ENCODE measurements around the gene ATRNL1. TPM values are rescaled to one million over a fixed set of nuclear protein-coding genes. Genes with fewer than 3 reads are reported as not detected.

ATRNL1 gene
- total RNA-seq, 2 donors from 2014 or later, result not detected

GRCh38 chr10:115969591-115969990, 876.4 kb downstream of the ATRNL1 start:
- H3K4me3 Mint-ChIP-seq, result no peak overlapping the region
- no peak for ATAC-seq
- no peaks in the 10 kb centered on the region for H3K9me3 ChIP-seq (ENCODE audit: control insufficient read depth, low read length, poor library complexity, severe bottlenecking)
- no peak for DNase-seq
- peaks cover 2% of the 10 kb centered on the region for H3K36me3 Mint-ChIP-seq (ENCODE audit: low read depth)
- no peaks in the 10 kb centered on the region for H3K4me1 Mint-ChIP-seq
- no peak overlapping the region for H3K27ac Mint-ChIP-seq
- H3K27me3 Mint-ChIP-seq, result no peaks in the 10 kb centered on the region

GRCh38 chr10:115971921-115972320, 878.8 kb downstream of the ATRNL1 start:
- H3K27ac Mint-ChIP-seq, result no peak overlapping the region
- no peaks in the 10 kb centered on the region for H3K4me1 Mint-ChIP-seq
- no peaks in the 10 kb centered on the region for H3K9me3 ChIP-seq (ENCODE audit: control insufficient read depth, low read length, poor library complexity, severe bottlenecking)
- ATAC-seq, result no peak
- H3K36me3 Mint-ChIP-seq (ENCODE audit: low read depth), result peaks cover 2% of the 10 kb centered on the region
- no peak overlapping the region for H3K4me3 Mint-ChIP-seq
- no peak for DNase-seq
- no peaks in the 10 kb centered on the region for H3K27me3 Mint-ChIP-seq

- H3K36me3 Mint-ChIP-seq (ENCODE audit: low read depth), result peaks cover 2% of the 10 kb centered on the region
- no peak for DNase-seq
- no peaks in the 10 kb centered on the region for H3K27me3 Mint-ChIP-seq
- no peaks in the 10 kb centered on the region for H3K4me1 Mint-ChIP-seq
- no peak overlapping the region for H3K4me3 Mint-ChIP-seq
- H3K9me3 ChIP-seq (ENCODE audit: control insufficient read depth, low read length, poor library complexity, severe bottlenecking), result no peaks in the 10 kb centered on the region
- H3K27ac Mint-ChIP-seq, result no peak overlapping the region
- no peak for ATAC-seq
Observed at GRCh38 chr10:115972426-115972825, 879.3 kb downstream of the ATRNL1 start.

- no peaks in the 10 kb centered on the region for H3K27me3 Mint-ChIP-seq
- no peaks in the 10 kb centered on the region for H3K9me3 ChIP-seq (ENCODE audit: control insufficient read depth, low read length, poor library complexity, severe bottlenecking)
- H3K36me3 Mint-ChIP-seq (ENCODE audit: low read depth), result peaks cover 2% of the 10 kb centered on the region
- no peak overlapping the region for H3K27ac Mint-ChIP-seq
- no peaks in the 10 kb centered on the region for H3K4me1 Mint-ChIP-seq
- ATAC-seq (no peak), DNase-seq (no peak)
- H3K4me3 Mint-ChIP-seq, result no peak overlapping the region
Observed at GRCh38 chr10:115974351-115974750, 881.2 kb downstream of the ATRNL1 start.

GRCh38 chr10:115974816-115975430, 881.8 kb downstream of the ATRNL1 start:
- DNase-seq (no peak), ATAC-seq (no peak)
- Mint-ChIP-seq H3K36me3 (ENCODE audit: low read depth) (peaks cover 2% of the 10 kb centered on the region), H3K27me3 (no peaks in the 10 kb centered on the region), H3K4me1 (no peaks in the 10 kb centered on the region), H3K4me3 (no peak overlapping the region), H3K27ac (no peak overlapping the region)
- no peaks in the 10 kb centered on the region for H3K9me3 ChIP-seq (ENCODE audit: control insufficient read depth, low read length, poor library complexity, severe bottlenecking)

- H3K27ac Mint-ChIP-seq, result no peak overlapping the region
- DNase-seq (no peak), ATAC-seq (no peak)
- H3K36me3 Mint-ChIP-seq (ENCODE audit: low read depth), result peaks cover 2% of the 10 kb centered on the region
- no peak overlapping the region for H3K4me3 Mint-ChIP-seq
- no peaks in the 10 kb centered on the region for H3K27me3 Mint-ChIP-seq
- H3K4me1 Mint-ChIP-seq, result no peaks in the 10 kb centered on the region
- H3K9me3 ChIP-seq (ENCODE audit: control insufficient read depth, low read length, poor library complexity, severe bottlenecking), result no peaks in the 10 kb centered on the region
Observed at GRCh38 chr10:115975506-115975905, 882.3 kb downstream of the ATRNL1 start.

GRCh38 chr10:115976342-115976741, 883.2 kb downstream of the ATRNL1 start:
- no peak overlapping the region for H3K4me3 Mint-ChIP-seq

GRCh38 chr10:115977855-115978254, 884.7 kb downstream of the ATRNL1 start:
- ATAC-seq, result no peak
- no peaks in the 10 kb centered on the region for H3K9me3 ChIP-seq (ENCODE audit: control insufficient read depth, low read length, poor library complexity, severe bottlenecking)
- no peaks in the 10 kb centered on the region for H3K36me3 Mint-ChIP-seq (ENCODE audit: low read depth)
- no peaks in the 10 kb centered on the region for H3K4me1 Mint-ChIP-seq
- DNase-seq, result no peak
- H3K27ac Mint-ChIP-seq, result no peak overlapping the region
- H3K27me3 Mint-ChIP-seq, result no peaks in the 10 kb centered on the region
- no peak overlapping the region for H3K4me3 Mint-ChIP-seq

More at GRCh38 chr10:115976342-115976741, 883.2 kb downstream of the ATRNL1 start:
- Mint-ChIP-seq H3K36me3 (ENCODE audit: low read depth) (peaks cover 2% of the 10 kb centered on the region), H3K27me3 (no peaks in the 10 kb centered on the region), H3K4me1 (no peaks in the 10 kb centered on the region), H3K27ac (no peak overlapping the region)
- DNase-seq (no peak), ATAC-seq (no peak)
- no peaks in the 10 kb centered on the region for H3K9me3 ChIP-seq (ENCODE audit: control insufficient read depth, low read length, poor library complexity, severe bottlenecking)

GRCh38 chr10:115979576-115979975, 886.4 kb downstream of the ATRNL1 start:
- Mint-ChIP-seq H3K27me3 (no peaks in the 10 kb centered on the region), H3K4me3 (no peak overlapping the region), H3K27ac (no peak overlapping the region), H3K4me1 (no peaks in the 10 kb centered on the region), H3K36me3 (ENCODE audit: low read depth) (no peaks in the 10 kb centered on the region)
- ATAC-seq (no peak), DNase-seq (no peak)
- H3K9me3 ChIP-seq (ENCODE audit: control insufficient read depth, low read length, poor library complexity, severe bottlenecking), result no peaks in the 10 kb centered on the region

- Mint-ChIP-seq H3K27ac (no peak overlapping the region), H3K4me3 (no peak overlapping the region), H3K4me1 (no peaks in the 10 kb centered on the region), H3K36me3 (ENCODE audit: low read depth) (no peaks in the 10 kb centered on the region), H3K27me3 (no peaks in the 10 kb centered on the region)
- ATAC-seq, result no peak
- no peak for DNase-seq
- no peaks in the 10 kb centered on the region for H3K9me3 ChIP-seq (ENCODE audit: control insufficient read depth, low read length, poor library complexity, severe bottlenecking)
Observed at GRCh38 chr10:115980470-115980869, 887.3 kb downstream of the ATRNL1 start.

- DNase-seq (no peak), ATAC-seq (no peak)
- no peaks in the 10 kb centered on the region for H3K36me3 Mint-ChIP-seq (ENCODE audit: low read depth)
- H3K4me1 Mint-ChIP-seq, result no peaks in the 10 kb centered on the region
- no peak overlapping the region for H3K27ac Mint-ChIP-seq
- H3K9me3 ChIP-seq (ENCODE audit: control insufficient read depth, low read length, poor library complexity, severe bottlenecking), result no peaks in the 10 kb centered on the region
- no peak overlapping the region for H3K4me3 Mint-ChIP-seq
- H3K27me3 Mint-ChIP-seq, result no peaks in the 10 kb centered on the region
Observed at GRCh38 chr10:115981081-115981480, 887.9 kb downstream of the ATRNL1 start.

- no peaks in the 10 kb centered on the region for H3K36me3 Mint-ChIP-seq (ENCODE audit: low read depth)
- no peak overlapping the region for H3K4me3 Mint-ChIP-seq
- ATAC-seq, result no peak
- no peak overlapping the region for H3K27ac Mint-ChIP-seq
- no peaks in the 10 kb centered on the region for H3K4me1 Mint-ChIP-seq
- no peaks in the 10 kb centered on the region for H3K27me3 Mint-ChIP-seq
- H3K9me3 ChIP-seq (ENCODE audit: control insufficient read depth, low read length, poor library complexity, severe bottlenecking), result no peaks in the 10 kb centered on the region
- no peak for DNase-seq
Observed at GRCh38 chr10:115982076-115982475, 888.9 kb downstream of the ATRNL1 start.

GRCh38 chr10:115982526-115982925, 889.4 kb downstream of the ATRNL1 start:
- Mint-ChIP-seq H3K27ac (no peak overlapping the region), H3K4me1 (no peaks in the 10 kb centered on the region), H3K36me3 (ENCODE audit: low read depth) (no peaks in the 10 kb centered on the region), H3K4me3 (no peak overlapping the region), H3K27me3 (no peaks in the 10 kb centered on the region)
- ATAC-seq, result no peak
- no peaks in the 10 kb centered on the region for H3K9me3 ChIP-seq (ENCODE audit: control insufficient read depth, low read length, poor library complexity, severe bottlenecking)
- DNase-seq, result no peak

- no peaks in the 10 kb centered on the region for H3K27me3 Mint-ChIP-seq
- no peaks in the 10 kb centered on the region for H3K9me3 ChIP-seq (ENCODE audit: control insufficient read depth, low read length, poor library complexity, severe bottlenecking)
- H3K36me3 Mint-ChIP-seq (ENCODE audit: low read depth), result no peaks in the 10 kb centered on the region
- no peak for DNase-seq
- no peak overlapping the region for H3K27ac Mint-ChIP-seq
- no peak overlapping the region for H3K4me3 Mint-ChIP-seq
- H3K4me1 Mint-ChIP-seq, result no peaks in the 10 kb centered on the region
- no peak for ATAC-seq
Observed at GRCh38 chr10:115985786-115986185, 892.6 kb downstream of the ATRNL1 start.

All from T-helper 17 cell (primary cell).